ENCODE results near the gene FRMD3.

Gene FRMD3

GRCh38 chr9:83538172-83538889 lies at the start of gene FRMD3:
Gene FRMD3, minus strand, starts transcription at chr9:83538401. Its CDS starts 170 bp downstream, at chr9:83538231.
- DNase-seq: peak; percentile 66

GRCh38 chr9:83584995-83585394 lies 46.8 kb upstream of the FRMD3 start:
- DNase-seq: no peak

- no peak for DNase-seq
Measured at GRCh38 chr9:83583151-83584014, 45.2 kb upstream of the FRMD3 start.

DNA sequence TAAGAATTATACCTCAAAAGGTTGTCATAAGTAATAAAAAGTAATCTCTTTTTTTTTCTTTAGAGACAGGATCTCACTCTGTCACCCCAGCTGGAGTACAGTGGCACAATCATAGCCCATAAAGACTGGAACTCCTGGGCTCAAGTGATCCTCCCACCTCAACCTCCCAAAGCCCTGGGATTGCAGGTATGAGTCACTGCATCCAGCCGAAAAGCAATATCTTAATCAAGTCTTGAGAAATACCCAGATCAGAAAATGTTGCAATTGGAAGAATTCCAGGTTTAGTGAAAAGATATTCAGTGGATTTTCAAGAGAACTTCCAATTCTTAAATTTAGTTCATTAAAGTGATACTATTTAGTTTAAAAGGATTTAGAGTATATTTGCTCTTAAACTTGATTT lies 43.8 kb upstream of the FRMD3 start:
- no peak for DNase-seq

DNA sequence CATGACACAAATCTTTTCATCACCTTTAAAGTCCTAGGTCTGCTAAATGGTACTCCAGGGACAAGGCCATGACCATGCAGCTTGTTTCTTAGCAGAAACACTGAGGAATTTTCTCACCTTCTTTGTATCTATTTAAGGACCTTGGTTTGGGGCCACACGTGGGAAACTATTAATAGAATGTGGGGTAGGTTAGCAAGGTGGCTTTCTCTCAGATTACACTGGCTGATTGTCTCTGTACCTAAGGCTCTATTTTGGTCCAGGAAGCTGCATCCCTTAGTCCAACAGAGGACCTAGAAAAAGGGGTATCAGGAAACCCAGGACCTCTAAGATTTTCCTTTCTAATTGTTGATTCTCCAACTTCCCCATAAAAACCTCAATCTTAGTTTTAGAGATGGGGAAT lies 36.3 kb upstream of the FRMD3 start:
- DNase-seq: no peak

DNA sequence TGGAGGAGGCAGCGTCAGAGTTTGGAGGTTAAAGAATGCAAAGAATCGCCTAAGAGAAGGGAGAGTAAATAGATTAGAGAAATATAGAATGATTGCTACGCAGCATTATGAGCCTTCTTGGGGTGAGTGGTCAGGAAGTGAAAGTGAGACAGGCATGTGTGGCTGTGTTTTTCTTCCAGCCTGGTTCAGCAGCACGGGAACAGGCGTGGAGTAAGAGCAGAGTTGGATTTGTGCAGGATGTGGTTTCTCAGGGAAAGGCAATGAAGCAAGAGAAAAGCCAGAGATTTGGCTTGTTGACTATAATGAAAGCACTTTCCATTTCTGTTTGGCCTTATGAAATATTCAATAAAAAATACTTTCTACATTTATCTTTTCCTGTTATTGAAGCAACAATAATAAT lies 34.3 kb upstream of the FRMD3 start:
- no peak for DNase-seq

DNA sequence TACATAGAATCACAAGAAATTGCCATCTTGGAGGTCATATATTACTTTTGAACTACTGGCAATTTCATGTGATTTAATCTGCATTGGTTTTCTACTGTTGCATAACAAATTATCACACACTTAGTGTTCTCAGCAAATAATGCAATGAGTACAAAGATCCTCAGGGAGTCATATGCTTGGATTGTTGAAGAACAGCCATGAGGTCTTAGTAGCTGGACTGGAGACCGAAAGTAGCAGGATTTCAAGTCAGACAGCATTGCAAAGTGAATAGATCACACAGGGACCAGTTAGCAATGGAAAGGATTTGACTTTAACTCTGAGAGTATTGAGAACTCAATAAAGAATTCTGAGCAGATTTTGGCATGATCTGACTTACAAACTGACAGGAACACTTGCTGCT lies 32.2 kb upstream of the FRMD3 start:
- no peak for DNase-seq

DNA sequence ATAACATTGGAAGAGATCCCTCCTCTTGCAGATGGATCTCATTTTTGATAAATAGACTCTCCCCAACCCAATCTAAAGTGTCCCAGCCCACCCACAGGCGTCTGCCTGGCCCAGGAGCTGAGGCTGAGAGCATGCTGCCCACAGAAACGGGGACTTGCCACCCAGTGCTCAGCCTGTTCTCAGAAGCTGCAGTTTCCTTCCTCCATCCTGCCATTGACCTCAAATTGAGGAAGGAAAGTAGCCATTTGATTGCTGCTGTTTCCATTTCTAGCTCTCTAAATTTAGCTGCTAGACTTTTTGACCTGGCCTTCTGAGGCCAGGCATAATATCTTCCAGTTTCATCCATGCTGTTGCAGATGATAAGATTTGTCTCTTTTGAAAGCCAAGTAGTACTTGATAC lies 31.1 kb upstream of the FRMD3 start:
- no peak for DNase-seq

- DNase-seq: no peak
Measured at GRCh38 chr9:83563360-83563759, 25.2 kb upstream of the FRMD3 start.

DNA sequence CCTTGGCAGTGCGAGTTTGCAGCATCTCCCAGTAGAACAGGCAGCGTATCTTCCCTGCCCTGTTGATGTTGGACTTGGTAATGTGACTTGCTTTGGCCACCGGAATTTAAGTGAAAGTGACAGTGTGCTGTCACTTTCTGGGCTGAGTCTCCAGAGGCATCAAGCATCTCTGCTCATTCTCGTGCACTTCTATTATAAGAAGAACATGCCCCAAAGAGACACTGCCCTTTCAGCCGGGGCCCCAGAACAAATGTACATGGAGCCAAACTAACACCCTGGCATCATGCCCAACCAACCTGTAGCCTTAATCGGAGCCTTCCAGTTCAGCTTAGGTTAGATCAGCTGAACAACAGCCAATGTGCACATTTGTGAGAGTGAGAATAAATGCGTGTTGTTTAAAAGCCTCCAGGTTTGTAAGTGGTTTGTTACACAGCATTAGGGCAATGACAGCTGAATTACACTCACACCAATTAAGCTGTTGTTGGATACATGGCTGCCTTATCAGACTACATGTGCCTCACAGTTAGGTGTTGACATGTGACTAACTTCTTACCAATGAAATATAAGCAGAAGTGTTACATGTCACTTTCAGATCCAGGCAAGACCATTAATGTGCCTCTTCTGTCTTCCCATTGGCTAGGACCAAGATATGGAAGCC lies 22.1 kb upstream of the FRMD3 start:
- no peak for DNase-seq

GRCh38 chr9:83557771-83558170 lies 19.6 kb upstream of the FRMD3 start:
- DNase-seq: no peak

DNA sequence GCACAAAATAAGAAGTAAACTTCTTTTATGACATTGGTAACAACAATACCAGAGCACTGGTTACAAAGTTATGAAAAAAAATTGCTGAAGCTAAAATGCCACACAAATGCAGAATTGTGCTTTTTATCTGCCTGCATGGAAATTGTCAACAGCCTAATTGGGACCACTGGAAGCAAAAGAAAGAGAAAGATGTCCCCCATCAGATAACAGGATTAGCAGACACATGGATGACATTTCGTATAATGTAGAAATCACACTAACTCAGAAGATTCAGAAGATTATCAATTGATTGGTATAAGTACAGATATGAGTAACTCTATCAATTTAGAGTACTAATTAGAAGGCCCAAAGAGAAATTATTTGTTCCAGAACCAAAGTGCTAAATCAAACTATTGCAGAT lies 19.1 kb upstream of the FRMD3 start:
- DNase-seq: no peak

DNA sequence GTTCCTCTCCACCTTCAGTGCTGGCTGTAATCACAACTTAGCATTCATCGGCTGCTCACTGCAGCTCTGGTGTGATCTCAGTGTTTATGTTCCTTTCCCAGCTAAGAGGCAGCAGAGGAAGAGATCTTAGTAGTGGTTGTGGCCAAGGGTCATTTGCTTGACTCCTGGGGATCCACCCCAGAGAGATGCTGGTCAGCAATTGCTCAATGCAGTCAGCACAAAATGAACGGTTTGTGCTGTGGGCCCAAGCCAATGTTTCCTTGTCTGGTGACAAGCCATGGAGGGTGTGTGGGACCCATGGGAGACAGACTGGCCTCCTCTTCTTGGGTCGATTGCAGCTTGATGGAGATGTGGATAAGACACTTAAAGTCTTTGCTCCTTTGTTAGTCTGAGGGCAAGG lies 16.1 kb upstream of the FRMD3 start:
- no peak for DNase-seq

GRCh38 chr9:83544002-83544698 lies 5.9 kb upstream of the FRMD3 start:
- DNase-seq: no peak

GRCh38 chr9:83538890-83539238 lies 663 bp upstream of the FRMD3 start:
- no peak for DNase-seq

DNA sequence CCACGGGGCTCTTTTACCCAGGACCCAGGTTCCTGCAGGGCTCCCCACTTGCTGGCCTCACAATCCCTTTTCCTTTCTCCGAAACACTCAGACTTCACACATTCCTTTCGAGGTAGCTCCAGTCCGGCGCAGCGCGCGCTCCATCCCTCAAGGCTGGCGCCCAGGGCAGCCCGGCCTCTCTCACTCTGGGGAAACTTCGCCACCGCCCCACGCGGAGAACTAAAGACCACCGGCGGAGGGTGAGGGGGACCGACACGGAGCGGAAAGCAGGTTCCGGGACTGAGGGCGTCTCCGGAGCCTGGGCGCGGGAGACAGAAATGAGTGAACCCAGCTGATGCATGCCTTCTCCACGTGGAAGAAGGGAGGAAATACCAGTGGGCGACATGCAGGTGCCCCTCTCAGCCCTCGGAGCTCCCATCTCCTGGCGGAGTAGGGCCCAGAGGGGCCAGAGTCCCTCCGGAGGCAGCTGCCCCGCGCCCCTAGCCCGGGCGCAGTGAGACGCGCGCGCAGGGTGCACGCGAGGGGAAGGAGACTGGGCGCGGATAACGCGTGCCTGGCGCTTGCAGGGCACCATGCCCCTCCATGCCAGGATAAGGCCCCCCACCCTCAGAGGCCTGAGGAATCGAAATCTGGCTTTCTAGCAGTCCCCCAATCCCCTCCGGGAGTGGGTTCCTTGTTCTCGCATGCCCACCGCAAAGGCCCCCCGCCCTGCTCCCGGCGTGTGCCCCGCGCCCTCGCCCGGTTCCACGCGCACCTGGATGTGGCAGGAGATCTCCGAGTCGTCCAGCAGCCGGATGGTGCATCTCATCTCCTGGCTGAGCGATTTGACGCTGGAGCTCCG lies 650 bp downstream of the FRMD3 start:
- DNase-seq: no peak

- no peak for DNase-seq
Measured at GRCh38 chr9:83536332-83536731, 1.9 kb downstream of the FRMD3 start.

DNA sequence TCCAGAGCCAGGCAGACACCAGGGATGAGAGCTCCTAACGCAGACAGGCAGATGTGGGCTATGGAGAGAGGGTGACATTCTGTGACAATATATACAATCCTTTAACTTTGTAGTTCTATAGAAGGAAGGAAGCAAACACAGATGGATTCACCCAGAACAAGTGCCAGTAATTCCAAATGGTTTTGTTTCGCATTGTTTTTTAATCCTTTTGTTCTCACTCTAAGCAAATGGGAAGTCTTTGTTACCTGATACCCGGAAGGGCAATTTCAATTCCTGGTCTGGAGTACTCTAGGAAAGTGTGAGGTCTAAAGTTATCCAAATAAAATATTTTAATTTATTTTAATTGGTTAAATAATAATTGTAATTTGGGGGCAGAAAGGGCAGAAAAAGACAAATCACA lies 2.5 kb downstream of the FRMD3 start:
- no peak for DNase-seq

GRCh38 chr9:83533296-83533695 lies 4.9 kb downstream of the FRMD3 start:
- DNase-seq: no peak

- DNase-seq: no peak
Measured at GRCh38 chr9:83526901-83527300, 11.3 kb downstream of the FRMD3 start.

- no peak for DNase-seq
Measured at GRCh38 chr9:83526211-83526610, 12.0 kb downstream of the FRMD3 start.

GRCh38 chr9:83523684-83524083 lies 14.5 kb downstream of the FRMD3 start:
- DNase-seq: no peak

Measured in activated CD8-positive, alpha-beta memory T cell treated with anti-CD3 and anti-CD28 coated beads, Interleukin-2, amount 50 U/mL, for 48 hours (primary cell).